ENCODE measurements around the gene AGAP4.
"Not testable (repeated sequence)": the region's sequence is repeated elsewhere in the genome, so short reads cannot be mapped to it uniquely, and the experiment has no call there.

The AGAP4 gene

DNA sequence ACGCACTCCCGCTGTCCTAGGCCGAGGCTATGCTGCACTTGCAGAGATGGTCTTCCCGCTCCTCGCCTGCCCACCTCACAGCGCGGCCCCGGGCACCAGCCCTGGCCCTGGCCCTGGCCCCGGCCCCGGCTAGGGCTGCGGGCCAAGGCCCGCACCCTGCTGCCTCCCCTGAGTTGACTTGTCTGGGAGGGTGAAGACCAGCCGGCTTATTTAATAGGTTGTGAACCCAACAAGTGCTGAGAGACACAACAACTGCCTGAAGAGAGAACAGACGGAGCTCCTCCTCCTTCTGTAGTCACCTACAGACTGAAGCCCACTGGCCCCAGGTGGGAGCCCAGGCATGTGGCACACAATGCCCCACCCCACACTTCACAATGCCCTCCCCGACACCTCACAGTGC lies at the start of gene AGAP4:
Gene AGAP4, minus strand, starts transcription at position 101 of the 400 bp plus-strand sequence. CDS start 153 bp downstream, outside the sequence.
- not testable (repeated sequence) for DNase-seq (ENCODE audit: low read depth, low spot score)

DNA sequence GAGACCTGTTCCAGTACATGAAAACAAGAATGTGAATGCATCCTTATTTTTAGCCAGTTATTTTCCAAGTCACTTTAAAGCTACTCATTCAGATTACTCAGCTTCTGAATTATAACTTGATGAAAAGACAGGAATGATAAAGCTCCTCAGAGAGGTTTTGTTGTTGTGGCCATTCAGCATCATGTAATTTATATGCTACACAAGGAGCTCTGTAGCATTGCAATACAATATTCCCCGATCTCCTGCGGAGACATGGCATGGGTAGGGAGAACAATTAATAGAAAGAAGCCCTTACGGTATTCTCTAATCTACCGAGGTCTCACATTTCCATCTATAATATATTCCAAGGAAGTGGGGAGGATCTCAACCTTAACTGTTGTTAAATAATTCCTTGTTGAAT lies 43.4 kb upstream of the AGAP4 start:
- DNase-seq (ENCODE audit: low read depth, low spot score) = not testable (repeated sequence)

DNA sequence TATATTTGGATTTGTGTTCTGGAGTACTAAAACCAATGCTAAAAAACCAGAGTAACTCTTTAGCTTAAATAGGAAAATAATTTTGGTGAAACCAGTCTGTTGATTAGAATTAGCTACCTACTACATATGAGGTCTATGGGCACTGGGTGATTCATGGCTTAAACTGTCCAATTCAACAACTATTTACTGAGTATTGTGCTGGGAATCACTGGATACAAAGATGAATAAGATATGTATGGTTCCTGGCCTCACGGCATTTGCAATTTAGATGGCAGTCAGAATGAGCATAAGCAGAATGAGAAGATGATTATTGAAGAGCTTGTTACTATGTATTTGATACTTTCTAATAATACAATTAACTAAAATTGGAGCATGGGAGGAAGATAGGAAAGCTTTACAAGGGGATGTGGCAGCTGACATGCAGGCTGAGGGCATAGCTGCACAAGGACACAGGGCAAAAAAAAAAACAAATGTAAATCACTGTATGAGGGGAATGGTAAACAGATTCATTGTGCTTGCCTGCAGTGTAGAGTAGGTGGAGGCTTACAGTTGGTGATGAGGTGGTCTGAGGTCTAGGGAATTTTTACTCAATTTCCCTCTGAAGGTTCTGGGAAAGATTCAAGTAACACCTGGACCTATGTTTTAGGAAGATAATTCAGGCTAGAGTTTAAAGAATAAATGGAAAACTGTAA lies 42.4 kb upstream of the AGAP4 start:
- not testable (repeated sequence) for DNase-seq (ENCODE audit: low read depth, low spot score)

DNA sequence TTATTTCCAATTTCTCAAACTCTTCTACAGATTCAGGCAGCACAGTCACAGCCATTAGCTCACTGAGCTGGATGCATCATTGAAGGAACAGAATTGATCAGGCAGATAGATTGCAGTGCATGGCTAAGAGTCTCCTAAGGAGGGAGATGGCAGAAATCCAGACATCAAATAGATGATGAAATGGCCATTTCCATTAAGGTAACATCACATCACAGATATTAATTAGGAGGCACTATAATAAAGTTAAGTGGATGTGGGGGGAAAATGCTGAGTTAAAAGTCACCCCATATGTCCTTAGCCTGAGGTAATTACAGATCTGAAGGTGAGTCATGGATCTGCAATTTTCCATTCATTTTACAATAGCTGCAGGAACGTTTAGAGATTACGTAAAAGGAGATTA lies 35.6 kb upstream of the AGAP4 start:
- not testable (repeated sequence) for DNase-seq (ENCODE audit: low read depth, low spot score)

DNA sequence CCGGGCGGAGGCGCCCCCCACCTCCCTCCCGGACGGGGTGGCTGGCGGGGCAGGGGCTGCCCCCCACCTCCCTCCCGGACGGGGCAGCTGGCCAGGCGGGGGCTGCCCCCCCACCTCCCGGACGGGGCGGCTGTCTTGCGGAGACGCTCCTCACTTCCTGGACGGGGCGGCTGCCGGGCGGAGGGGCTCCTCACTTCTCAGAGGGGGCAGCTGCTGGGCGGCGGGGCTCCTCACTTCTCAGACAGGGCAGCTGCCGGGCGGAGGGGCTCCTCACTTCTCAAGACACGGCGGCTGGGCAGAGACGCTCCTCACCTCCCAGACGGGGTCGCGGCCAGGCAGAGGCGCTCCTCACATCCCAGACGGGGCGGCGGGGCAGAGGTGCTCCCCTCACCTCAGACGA lies 18.1 kb upstream of the AGAP4 start:
- not testable (repeated sequence) for DNase-seq (ENCODE audit: low read depth, low spot score)

DNA sequence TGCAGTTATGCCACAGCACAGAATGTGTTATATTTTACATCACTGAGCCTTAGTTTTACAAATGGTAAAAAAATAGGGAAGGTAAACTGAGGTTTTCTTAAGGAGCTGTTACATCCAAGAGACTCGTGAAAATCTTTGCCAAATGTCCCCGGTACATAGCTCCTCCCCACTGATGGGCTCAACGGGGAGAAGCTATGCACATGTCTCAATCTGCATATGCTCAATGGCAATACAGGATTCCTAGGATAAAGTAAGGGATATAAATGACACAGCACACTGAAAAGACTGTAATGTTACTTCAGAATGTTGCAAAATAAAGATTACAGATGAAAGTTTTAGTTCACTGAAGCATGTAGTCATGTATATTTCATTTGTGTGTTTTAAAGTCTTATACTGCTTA lies 17.0 kb upstream of the AGAP4 start:
- not testable (repeated sequence) for DNase-seq (ENCODE audit: low read depth, low spot score)

DNA sequence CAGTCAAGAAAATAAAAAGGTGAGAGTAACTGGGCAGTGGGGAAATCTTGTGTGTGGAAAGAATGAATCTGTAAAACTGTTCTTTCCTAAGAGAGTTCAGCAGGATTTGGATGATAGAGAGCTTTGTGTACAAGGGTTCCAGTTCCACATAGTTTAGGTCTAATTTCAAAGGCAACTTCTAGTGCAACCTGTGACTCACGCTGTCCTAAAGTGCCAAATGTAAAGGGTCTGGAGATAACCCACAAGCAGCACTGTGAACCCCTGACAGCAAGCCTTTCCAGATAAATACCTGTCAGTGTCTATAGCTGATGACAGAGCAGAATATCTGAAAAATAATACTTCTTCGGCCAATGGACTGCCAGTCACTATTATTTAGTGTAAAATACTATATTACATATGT lies 16.3 kb upstream of the AGAP4 start:
- DNase-seq (ENCODE audit: low read depth, low spot score) = not testable (repeated sequence)

DNA sequence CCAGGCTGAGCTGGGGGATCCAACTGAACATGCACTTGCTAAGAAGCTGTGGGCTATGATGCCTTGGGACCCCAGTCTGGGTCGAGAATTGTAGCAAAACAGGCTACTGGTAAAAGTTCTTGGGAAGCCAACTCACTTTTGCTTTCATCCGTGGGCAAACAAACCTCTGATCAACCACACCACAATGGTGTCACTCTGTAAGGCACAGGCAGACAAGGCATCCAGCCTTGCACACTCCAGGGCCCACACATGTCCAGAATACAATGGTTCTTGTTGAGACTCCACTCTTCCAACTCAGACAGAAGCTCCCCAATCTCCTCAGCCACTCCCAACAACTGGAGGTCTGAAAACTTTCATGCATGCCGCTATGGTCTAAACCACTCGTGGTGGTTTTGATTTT lies 10.6 kb upstream of the AGAP4 start:
- not testable (repeated sequence) for DNase-seq (ENCODE audit: low read depth, low spot score)

DNA sequence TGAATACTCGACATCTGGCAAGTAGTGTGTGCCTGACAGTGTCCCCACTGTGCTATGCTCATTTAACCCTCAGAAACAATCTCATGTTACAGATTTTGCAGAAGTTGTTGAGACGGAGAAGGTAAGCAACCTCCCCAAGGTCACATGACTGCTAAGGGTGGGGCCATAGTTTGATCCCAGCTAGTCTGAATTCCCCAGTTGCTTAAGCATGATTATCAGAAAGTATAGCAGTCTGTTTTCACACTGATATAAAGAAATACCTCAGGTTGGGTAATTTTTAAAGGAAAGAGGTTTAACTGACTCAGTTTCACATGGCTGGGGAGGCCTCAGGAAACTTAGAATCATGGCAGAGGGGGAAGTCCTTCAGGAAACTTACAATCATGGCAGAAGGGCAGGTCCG lies 1.2 kb upstream of the AGAP4 start:
- not testable (repeated sequence) for DNase-seq (ENCODE audit: low read depth, low spot score)

DNA sequence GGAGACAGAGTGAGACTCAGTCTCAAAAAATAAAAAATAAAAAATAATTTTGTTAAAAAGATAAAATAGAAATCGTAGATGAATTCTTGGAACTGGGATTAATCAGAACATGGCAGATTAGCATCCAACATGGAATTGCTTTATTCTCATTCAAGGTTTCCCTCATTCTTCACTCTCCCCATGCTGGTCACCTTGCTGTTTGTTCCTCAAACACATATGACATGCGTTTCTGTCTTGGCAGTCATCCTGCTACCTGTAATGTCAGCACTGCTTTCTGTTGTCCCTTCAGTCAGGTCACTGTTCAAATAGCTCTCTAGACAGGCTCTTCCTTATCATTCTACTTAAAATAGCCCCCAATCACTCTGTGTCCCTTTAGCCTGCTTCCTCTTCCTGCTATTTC lies 24.4 kb downstream of the AGAP4 start:
- DNase-seq (ENCODE audit: low read depth, low spot score) = not testable (repeated sequence)

DNA sequence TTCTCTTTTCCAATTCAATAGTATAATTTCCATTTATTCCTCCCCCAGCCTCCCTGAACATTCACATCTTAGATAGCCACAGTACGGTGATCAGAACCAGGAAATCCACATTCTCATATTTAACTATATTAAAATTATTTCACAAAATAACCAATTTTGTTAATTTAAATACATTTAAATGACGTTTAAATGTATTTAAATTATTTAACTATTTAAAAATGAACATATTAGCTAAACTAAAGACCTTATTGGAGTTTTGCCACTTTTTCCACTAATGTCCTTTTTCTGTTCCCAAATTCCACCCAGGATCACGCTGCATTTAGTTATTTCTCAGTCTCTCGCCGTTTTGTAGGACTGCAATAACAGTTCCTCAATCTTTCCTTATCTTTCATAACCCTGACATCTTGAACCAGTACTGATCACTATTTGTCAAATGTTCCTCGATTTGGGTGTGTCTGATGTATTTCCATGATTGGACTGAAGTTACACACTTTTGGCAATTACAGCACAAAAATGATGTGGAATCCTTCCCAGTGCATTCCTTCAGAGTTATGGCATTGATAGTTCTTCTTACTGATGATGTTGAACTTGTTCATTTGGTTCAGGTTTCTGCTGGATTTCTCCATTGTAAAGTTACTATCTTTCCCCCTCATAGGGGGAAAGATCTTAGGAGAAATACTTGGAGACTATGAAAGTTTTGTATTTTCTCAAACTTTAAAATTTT lies 27.0 kb downstream of the AGAP4 start:
- DNase-seq (ENCODE audit: low read depth, low spot score) = not testable (repeated sequence)

DNA sequence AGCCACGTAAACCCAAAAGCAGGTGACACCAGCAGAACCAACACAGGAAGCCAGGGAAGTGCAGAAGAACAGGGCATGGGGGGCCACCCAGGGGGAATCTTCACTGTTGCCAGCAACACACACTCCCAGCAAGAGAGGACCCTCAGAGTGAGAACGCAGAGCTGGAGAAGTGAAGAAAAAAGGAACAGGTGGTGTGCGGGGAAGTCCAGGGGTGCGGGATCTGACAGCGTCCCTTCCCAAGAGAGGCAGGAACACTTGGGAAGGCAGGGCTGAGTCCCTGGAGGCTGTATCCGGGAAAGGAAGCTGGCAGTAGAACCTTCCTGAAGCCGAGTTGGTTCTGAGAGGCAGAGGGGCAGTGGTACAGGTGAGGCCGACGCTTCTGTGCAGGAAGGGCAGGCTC lies 27.7 kb downstream of the AGAP4 start:
- no peak for DNase-seq (ENCODE audit: low read depth, low spot score)

DNA sequence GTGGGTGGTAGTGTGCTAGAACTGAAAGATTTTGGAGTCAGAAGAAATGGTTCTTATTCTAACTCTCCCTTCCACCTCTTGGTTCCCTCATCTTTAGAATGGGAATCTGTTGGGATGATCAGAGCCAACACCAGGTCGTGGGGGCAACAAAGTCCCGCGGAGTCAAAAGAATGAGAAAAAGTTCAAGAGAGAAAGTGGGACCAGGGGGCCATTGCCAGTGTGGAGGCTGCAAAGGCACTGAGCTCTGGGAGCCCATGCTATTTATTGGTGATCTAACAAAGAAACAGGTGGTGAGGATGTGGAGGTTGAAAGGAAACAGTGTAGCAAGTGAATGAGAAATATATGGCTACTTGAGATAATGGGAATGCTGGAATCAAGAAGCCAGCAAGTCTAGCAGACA lies 29.4 kb downstream of the AGAP4 start:
- DNase-seq (ENCODE audit: low read depth, low spot score) = no peak

DNA sequence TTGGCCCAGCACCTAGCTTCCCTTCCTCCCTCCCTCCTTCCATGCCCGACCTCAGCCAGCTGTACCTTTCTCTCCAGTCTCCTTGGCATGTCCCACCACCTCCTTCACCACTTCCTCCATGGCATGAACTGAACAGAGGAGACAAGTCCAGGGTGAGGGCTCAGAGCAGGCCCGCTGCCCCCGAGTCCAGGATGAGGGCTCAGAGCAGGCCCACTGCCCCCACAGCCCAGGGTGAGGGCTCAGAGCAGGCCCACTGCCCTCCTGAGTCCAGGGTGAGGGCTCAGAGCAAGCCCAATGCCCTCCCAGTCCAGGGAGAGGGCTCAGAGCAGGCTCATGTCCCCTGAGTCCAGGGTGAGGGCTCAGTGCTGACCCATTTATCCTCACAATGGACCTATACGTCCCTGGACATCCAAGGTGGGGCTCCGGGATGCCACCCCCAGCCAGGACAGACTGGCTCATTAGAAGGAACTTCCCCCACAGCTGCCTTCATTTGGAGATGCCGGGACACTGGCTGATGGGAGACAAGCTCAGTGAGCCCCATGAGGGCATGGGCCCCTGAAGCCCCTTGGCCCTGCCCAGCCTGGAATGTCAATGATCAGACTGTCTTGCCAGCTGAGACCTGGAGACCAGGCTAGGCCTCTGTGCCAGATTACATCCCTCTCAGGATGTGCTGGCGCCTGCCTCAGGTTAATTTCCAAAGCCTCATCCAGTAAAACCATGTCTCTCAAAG lies 30.0 kb downstream of the AGAP4 start:
- DNase-seq (ENCODE audit: low read depth, low spot score) = no peak

DNA sequence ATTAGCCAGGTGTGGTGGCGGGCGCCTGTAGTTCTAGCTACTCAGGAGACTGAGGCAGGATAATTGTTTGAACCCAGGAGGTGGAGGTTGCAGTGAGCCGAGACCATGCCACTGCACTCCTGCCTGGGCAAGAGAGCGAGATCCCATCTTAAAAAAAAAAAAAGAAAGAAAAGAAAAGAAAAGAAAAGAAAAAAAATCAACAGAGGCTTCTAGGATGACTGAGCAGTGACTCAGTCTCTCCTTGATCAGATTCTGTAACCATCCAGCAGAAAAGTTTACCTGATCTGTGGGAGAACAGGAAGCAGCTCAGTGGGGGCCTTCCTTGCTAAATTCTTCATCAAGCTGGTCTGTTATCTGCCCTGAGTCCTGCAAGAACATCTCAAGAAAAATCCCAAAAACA lies 33.2 kb downstream of the AGAP4 start:
- not testable (repeated sequence) for DNase-seq (ENCODE audit: low read depth, low spot score)

DNA sequence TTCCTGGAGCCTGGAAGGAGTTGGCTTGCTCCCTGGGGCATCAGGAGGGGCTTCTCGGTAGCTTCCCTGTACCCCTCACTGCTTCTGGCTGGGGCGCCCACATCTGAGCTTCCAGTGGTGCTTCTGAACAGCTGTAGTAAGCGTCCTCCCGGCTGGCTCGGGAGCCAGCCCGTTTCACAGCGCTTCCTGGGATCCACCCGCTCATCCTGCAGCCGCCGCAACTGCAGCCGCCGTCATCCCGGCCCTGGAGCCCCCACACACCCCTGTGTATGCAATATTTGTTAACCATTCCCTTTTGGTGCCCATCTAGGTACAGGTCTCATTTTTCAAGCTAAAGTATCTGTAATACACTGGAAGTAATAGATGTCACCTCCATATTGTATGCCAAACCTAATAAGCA lies 34.3 kb downstream of the AGAP4 start:
- DNase-seq (ENCODE audit: low read depth, low spot score) = not testable (repeated sequence)

DNA sequence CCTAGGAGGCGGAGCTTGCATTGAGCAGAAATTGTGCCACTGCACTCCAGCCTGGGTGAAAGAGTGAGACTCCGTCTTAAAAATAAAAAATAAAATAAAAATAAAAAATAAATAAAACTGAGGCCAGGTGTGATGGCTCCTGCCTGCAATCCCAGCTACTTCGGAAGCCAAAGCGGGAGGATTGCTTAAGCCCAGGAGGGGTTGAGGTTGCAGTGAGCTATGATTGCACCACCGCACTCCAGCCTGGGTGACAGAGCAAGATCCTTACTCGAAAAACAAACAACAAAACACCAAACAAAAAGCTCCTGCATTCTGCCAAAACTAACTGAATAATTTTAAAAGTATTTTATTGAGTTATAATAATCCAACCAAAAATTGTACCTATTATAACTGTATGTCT lies 36.2 kb downstream of the AGAP4 start:
- no peak for DNase-seq (ENCODE audit: low read depth, low spot score)

DNA sequence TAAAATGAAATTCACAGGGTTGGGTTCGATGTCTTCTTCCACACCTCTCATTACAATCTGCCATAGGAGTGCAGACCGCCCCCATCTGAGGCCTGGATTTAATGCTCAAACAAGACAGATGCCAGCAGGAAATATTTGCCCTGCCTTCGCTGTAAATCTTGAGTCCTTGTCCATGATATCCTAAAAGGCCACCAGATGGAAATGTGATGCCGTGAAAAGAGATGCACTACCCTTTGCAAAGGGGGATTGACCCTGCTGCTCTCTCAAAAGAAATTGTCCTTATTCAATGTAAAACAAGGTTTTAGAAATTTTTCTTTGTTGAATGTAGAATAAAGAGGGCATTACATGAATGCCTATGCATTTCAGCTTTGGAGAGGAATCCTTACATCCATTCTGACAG lies 37.5 kb downstream of the AGAP4 start:
- no peak for DNase-seq (ENCODE audit: low read depth, low spot score)

DNA sequence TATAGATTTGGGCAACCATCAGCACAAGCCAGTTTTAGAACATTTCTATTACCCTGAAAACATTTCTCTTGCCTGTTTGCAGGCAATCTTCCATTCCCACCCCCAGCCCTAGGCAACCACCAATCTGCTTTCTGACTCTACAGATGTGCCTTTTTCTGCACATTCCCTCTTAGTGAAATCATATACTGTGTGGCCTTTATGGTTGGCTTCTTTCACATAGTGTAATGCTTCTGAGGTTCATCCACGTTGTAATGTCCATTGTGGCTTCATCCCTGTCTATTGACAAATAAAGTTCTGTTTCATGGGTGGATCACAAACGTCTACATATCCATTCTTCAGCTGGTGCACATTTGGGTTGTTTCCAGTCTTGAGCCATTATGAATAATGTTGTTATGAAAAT lies 42.3 kb downstream of the AGAP4 start:
- not testable (repeated sequence) for DNase-seq (ENCODE audit: low read depth, low spot score)

DNA sequence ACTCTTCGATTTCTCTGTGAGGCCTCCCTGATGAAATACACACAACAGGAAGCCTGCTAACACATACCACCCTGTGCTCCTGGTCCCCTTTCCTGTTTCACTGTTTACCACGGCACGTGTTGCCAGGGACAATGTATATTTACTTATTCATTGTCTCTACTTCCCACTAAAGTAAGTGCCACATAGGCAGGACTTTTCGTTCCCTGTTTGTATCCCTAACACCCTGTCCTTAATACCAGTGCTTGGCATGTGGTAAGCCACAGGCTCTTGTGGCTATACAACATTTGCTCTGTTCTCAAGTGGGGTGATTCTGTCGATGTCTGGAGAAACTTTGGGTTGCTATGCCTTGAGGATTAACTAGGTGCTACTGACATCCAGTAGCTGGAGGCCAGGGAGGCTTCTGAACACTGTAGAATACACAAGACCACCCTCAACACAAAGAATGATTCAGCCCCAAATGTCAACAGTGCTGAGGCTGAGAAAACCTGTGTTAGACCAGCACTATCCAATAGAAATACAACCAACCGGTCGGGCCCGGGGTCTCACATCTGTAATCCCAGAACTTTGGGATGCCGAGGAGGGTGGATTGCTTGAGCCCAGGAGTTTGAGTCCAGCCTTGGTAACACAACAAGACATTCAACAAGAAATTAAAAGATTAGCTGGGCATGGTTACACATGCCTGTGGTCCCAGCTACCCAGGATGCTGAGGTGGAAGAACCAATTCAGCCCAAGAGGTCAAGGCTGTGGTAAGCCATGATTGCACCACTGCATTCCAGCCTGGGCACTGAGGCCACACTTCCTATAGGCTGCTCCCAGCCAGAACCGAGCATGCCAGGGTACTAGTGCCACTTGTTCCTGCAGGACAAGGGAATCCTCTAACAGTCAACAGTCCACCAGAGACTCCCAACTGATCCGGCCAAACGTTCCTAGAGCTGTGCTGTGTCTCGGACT lies 44.0 kb downstream of the AGAP4 start:
- not testable (repeated sequence) for DNase-seq (ENCODE audit: low read depth, low spot score)

DNA sequence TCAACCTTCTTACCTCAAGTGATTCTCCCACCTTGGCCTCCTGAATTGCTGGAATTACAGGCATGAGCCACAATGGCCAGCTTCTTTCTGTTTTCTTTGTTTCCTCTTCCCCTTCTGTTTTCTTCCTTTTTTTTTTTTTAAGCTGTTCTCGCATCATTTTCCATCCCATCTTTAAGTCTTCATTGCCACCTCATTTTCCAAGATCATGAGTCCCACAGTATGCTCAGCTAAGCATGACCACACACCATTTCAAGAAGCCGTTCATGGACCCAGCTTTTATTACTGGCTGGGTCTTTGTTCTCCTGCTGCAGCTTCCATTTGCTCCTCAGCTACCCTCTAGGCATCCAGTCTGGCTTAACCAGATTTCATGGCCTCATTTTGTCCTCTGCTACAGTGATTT lies 52.5 kb downstream of the AGAP4 start:
- DNase-seq (ENCODE audit: low read depth, low spot score) = not testable (repeated sequence)
